BJ (cell line): ENCODE measurements around the gene SYNDIG1L. TPM values are rescaled to one million over a fixed set of nuclear protein-coding genes. Genes with fewer than 3 reads are reported as not detected.
A peak's percentile ranks its signal among the peaks of the same experiment; 100 is the strongest.
"Not testable (repeated sequence)": the region's sequence is repeated elsewhere in the genome, so short reads cannot be mapped to it uniquely, and the experiment has no call there.

Source experiments
- CTCF ChIA-PET: fragments of 350-600 bp; formaldehyde crosslinking; extraction: SDS; loops from one replicate; lab custom pipeline; 2021; ENCODE audit warnings: antibody characterized with exemption, inconsistent platforms; lab: Yijun Ruan, JAX
- POLR2A ChIA-PET: fragments of 300-600 bp; sonication (Branson Sonifier 250); formaldehyde crosslinking; extraction: SDS; loops from one replicate; lab custom pipeline; 2021; ENCODE audit warnings: antibody characterized with exemption; lab: Charles Lee
- DNase-seq: peaks from one replicate; pipeline ENCODE4 v3.0.0-alpha.2; 2011; ENCODE audit warnings: low read depth
- H3K27me3 ChIP-seq: 2 replicates; pipeline ENCODE4 v1.6.0; 2011; ENCODE audit warnings: low read length; ENCODE audit not compliant: control insufficient read depth, insufficient read depth
- H3K36me3 ChIP-seq: 2 replicates; pipeline ENCODE4 v1.5.1; 2011; ENCODE audit warnings: low read length; ENCODE audit not compliant: control insufficient read depth, insufficient read depth
- H3K4me3 ChIP-seq: 2 replicates; pipeline ENCODE4 v1.5.1; 2011; ENCODE audit warnings: low read depth, mild to moderate bottlenecking, control low read depth, low read length
- polyA plus RNA-seq: library from polyadenylated mRNA; depleted of rRNA; stranded (reverse); fragments of >200 nt; gene quantifications from 2 replicates; pipeline ENCODE4 v1.2.3, GENCODE V29; 2011
- TF ChIP-seq, protein P1 (sequence below): IDR thresholded peaks from 2 replicates; pipeline ENCODE4 v1.5.1; 2011; ENCODE audit warnings: low read depth, mild to moderate bottlenecking, control low read depth, inconsistent platforms, low read length, moderate library complexity; ENCODE audit not compliant: insufficient read depth

Gene SYNDIG1L
- polyA plus RNA-seq, 1 experiment: not detected

DNA sequence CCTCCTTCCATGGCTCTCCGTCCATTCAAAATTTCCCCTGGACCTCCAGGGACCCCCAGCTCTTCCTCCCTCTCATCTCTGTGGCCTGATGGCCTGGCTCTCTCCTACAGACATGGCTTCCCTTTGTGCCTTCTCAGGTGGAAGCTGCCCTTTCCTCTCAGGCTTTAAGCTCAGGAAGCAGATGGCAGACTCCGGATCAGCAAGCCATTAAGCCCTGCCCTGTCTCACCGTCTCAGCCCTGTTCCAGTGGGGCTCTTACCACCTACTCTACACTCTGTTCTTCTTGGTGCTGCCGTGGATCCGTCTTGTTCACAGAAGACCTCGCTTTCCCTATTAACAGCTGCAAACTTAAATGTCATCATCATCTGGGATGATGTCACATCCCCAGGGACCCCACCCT lies 34.0 kb upstream of the SYNDIG1L start:
- ChIA-PET POLR2A (no interaction called here), CTCF (interaction anchor here (1.0 to 8.9 kb wide), 9 partner anchors 12 to 137 kb away, joined by 3 to 55 read pairs (median 4); no protein-coding TSS in a partner anchor)
- DNase-seq: no peak
- H3K27me3 ChIP-seq: peaks cover 3% of the 10 kb centered on the region
- TF ChIP-seq, protein P1, sequence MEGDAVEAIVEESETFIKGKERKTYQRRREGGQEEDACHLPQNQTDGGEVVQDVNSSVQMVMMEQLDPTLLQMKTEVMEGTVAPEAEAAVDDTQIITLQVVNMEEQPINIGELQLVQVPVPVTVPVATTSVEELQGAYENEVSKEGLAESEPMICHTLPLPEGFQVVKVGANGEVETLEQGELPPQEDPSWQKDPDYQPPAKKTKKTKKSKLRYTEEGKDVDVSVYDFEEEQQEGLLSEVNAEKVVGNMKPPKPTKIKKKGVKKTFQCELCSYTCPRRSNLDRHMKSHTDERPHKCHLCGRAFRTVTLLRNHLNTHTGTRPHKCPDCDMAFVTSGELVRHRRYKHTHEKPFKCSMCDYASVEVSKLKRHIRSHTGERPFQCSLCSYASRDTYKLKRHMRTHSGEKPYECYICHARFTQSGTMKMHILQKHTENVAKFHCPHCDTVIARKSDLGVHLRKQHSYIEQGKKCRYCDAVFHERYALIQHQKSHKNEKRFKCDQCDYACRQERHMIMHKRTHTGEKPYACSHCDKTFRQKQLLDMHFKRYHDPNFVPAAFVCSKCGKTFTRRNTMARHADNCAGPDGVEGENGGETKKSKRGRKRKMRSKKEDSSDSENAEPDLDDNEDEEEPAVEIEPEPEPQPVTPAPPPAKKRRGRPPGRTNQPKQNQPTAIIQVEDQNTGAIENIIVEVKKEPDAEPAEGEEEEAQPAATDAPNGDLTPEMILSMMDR: no peak
- no peak overlapping the region for H3K4me3 ChIP-seq
- H3K36me3 ChIP-seq: no peaks in the 10 kb centered on the region

DNA sequence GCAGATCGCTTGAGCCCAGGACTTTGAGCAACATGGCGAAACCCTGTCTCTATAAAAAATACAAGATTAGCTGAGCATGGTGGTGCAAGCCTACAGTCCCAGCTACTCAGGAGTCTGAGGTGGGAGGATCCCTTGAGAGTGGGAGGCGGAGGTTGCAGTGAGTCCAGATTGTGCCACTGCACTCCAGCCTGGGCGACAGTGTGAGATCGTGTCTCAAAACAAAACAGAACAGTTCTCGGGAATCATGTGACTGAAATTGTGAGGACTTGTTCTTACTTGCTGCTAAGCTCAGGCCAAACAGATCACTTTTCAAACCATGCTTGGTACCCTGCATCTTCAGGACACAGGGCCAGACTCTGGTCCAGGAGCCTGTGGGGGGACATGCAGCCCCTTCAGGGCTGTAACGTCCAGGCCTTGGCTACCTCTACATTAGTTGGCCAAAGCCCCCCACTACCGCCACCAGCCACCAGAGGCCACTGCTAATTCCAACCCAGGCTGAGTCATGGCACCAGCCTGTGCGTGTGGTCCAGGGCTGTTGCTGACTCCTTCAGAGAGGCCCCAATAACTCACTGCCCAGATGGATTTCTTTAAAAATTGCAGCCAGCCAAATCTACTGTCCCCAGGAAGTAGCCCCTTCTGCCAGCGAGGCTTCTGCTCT lies 33.4 kb upstream of the SYNDIG1L start:
- no peaks in the 10 kb centered on the region for H3K36me3 ChIP-seq
- ChIA-PET POLR2A (no interaction called here), CTCF (interaction anchor here (0.8 to 8.9 kb wide), 11 partner anchors 10 to 137 kb away, joined by 3 to 55 read pairs (median 5); no protein-coding TSS in a partner anchor)
- no peak overlapping the region for H3K4me3 ChIP-seq
- TF ChIP-seq, protein P1: peak; percentile 85
- peaks cover 2% of the 10 kb centered on the region for H3K27me3 ChIP-seq
- peak; percentile 11 for DNase-seq

DNA sequence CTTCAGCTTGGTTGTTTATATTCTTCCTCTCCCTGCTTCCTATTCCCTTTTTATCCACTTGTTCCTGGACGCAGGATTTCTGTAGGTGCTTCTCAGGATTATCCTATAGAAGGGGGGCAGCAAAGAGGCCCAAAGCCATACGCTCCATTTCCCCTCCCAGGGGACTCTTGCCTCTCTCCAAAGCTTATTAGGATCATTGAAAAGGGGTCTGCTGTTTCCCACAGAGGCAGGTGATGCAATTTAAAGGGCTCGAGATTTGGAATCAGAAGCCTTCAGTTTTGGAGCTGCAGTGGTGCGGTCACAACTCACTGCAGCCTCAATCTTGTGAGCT lies 31.5 kb upstream of the SYNDIG1L start:
- Histone ChIP-seq H3K36me3 (no peaks in the 10 kb centered on the region), H3K27me3 (peaks cover 2% of the 10 kb centered on the region; the same call in 1 of the 2 replicates), H3K4me3 (no peak overlapping the region)
- no peak for DNase-seq
- ChIA-PET POLR2A (no interaction called here), CTCF (interaction anchor here (0.8 to 8.9 kb wide), 5 partner anchors 16 to 153 kb away, joined by 3 to 55 read pairs (median 3); no protein-coding TSS in a partner anchor)
- TF ChIP-seq, protein P1: no peak

DNA sequence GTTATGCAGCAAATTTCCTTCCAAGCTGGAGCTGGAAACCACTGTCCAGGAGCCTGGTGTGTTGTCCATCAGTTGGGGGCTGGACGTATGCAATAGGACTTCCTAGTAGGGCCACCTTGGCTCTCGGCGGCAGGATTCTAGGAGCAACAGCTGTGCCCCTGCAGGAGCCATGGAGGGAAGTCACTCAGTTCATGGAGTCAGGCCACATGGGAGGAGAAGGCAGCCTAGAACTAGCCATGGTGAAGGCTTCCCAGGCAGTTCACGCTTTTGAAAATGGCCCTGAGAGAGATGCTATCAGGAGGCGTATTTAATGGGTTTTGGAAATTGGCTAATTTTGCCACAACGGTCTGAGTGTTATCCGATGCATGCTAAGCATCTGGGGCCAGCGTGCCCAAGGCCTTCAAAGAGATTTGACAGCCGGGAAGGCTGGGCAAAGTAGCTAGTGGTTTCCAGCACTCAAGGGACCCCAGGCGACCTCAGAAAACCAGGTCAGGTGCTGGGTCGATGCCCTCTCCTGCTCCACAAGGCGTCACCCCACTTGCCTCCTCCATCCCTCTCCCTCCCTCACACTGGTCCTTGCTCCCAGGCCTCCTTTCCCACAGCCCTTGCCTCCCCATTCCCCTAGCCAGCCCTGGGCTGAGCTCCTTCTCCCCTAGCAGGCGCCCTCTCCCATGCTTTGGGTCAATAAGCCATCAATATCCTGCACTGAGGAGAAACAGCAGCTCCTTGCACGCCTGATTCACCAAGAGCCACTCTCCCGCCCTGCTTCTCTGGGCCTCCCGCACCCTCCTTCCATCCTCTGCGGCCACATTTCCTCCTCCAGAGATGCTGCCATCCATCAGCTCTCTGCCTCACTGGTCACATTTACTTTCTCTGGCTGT lies 30.9 kb upstream of the SYNDIG1L start:
- Histone ChIP-seq H3K4me3 (no peak overlapping the region), H3K36me3 (no peaks in the 10 kb centered on the region), H3K27me3 (peaks cover 2% of the 10 kb centered on the region; the same call in 1 of the 2 replicates)
- CTCF ChIA-PET: interaction anchor here (0.6 to 8.9 kb wide), 6 partner anchors 15 to 131 kb away, joined by 3 to 55 read pairs (median 3); no protein-coding TSS in a partner anchor
- POLR2A ChIA-PET: no interaction called here
- DNase-seq: no peak
- TF ChIP-seq, protein P1: no peak

DNA sequence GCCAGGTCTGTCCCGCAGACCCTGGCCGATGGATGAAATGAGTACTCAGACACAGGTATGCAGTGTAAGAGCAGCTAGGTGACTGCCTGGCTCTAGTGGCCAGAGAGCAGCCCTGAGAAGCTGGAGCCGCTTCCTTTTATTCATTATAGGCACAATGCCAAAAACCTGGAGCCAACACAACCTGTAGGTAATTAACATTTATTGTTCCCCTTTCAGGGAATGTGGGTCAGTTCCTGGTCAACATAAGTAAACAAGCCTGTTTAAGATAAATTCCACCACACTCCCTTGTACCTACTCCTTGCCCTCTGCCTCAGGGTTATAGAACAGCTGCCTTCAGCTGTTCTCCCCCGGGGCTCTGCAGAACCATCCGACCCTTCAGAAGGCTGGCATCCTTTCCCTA lies 28.4 kb upstream of the SYNDIG1L start:
- POLR2A ChIA-PET, DNase-seq, CTCF ChIA-PET, H3K27me3 ChIP-seq, H3K36me3 ChIP-seq, H3K4me3 ChIP-seq: not testable (repeated sequence)
